Liver (tissue), 3 donors: ENCODE measurements around the gene HOXB9.

ENCODE experiments used
- ATF3 ChIP-seq: IDR thresholded peaks from 2 replicates; pipeline ENCODE4 v1.6.1; 2016; ENCODE audit warnings: antibody characterized with exemption
- CTCF ChIP-seq: fragments of 150-350 bp; IDR thresholded peaks from 2 replicates; pipeline ENCODE4 v1.5.1; 2017; ENCODE audit warnings: improper control_type of control experiment, low read depth, low read length; ENCODE audit not compliant: missing input control
- FOXA2 ChIP-seq: IDR thresholded peaks from 2 replicates; pipeline ENCODE4 v1.6.1; 2016; ENCODE audit warnings: antibody characterized with exemption
- HNF4G ChIP-seq: IDR thresholded peaks from 2 replicates; pipeline ENCODE4 v1.6.1; 2016; ENCODE audit warnings: antibody characterized with exemption
- MAX ChIP-seq: IDR thresholded peaks from 2 replicates; pipeline ENCODE4 v1.6.1; 2016; ENCODE audit warnings: antibody characterized with exemption
- RAD21 ChIP-seq, 2 donors: IDR thresholded peaks; 2 replicates each; pipeline ENCODE4 v1.6.1; 2016; ENCODE audit warnings: antibody characterized with exemption in 2 of 2, mild to moderate bottlenecking in 2 of 2
- RXRA ChIP-seq, 2 donors: IDR thresholded peaks; 2 replicates each; pipeline ENCODE4 v1.6.1; 2017 to 2018; ENCODE audit warnings: antibody characterized with exemption in 2 of 2, mild to moderate bottlenecking in 1 of 2
- YY1 ChIP-seq: IDR thresholded peaks from 2 replicates; pipeline ENCODE4 v1.6.1; 2016; ENCODE audit warnings: antibody characterized with exemption, mild to moderate bottlenecking
- donor health status: healthy.
- donor health status: healthy.

DNA sequence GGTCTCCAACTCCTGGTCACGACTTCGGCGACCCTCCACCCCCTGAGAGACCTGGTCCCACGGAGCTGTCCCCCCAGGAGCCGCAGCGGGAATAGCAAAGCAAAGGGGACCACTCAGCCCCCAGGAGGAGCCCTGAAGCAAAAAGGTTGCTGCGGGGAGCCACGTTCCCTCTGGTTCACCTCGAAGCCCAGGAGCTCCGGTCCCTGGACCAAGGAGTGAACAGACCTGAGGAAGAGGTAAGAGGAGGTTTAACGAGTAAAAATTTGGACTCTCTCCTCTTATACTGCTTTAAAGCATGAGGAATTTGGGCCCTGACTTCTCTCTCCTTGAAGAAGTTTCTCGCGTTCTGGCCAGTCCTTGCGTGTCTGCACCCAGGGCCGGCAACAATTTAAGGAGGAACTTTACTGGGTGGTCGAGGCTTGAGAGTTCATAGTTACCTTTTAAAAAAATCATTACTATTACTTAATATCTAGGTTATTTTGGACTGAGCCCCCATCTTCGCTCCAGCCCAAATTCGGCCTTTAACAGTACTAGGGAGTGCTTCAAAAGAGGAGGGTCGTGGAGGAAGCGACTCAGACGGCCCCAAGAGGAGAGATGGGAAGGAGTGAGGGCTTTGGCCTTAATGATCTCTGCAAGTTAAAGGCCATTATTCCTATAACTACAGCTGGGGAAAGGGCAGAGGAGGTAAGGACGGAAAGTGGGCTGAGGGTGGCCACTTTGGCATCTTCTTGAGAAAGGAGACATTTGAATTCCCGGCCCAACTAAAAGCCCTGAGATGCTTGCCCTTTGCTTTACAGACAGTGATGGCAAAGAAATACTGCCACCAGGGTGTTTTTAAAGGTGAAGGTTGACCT, 16.9 kb upstream of the HOXB9 start:
- TF ChIP-seq MAX: no peak
- no peak for TF ChIP-seq CTCF
- no peak for TF ChIP-seq YY1
- TF ChIP-seq ATF3: no peak
- no peak for TF ChIP-seq RAD21 (IDR thresholded peaks at IDR 0.05)
- TF ChIP-seq RXRA (IDR thresholded peaks at IDR 0.05): no peak
- TF ChIP-seq HNF4G: no peak
- TF ChIP-seq FOXA2: no peak
